Right atrium auricular region (tissue), 2 donors: ENCODE measurements around the gene NDFIP1. TPM values are rescaled to one million over a fixed set of nuclear protein-coding genes. Genes with fewer than 3 reads are reported as not detected.

Experiments used
- DNase-seq: peaks from one replicate; pipeline ENCODE4 v3.0.0-alpha.2; 2019; ENCODE audit warnings: low spot score
- H3K27ac ChIP-seq, 2 donors: fragments of 200-600 bp; sonication (generic); 1 replicate in 1 of 2; 2 replicates in 1 of 2; pipeline ENCODE4 v1.5.1; 2016 to 2019
- H3K27me3 ChIP-seq, 2 donors: fragments of 200-600 bp; sonication (generic); one replicate each; pipeline versions ENCODE4 v1.5.1 to v1.6.0; 2017 to 2019
- H3K36me3 ChIP-seq: fragments of 200-600 bp; sonication (generic); one replicate; pipeline ENCODE4 v1.5.1; 2016
- H3K4me1 ChIP-seq, 2 donors: fragments of 200-600 bp; sonication (generic); one replicate each; pipeline versions ENCODE4 v1.5.1 to v1.6.0; 2017 to 2019
- H3K4me3 ChIP-seq, 2 donors: fragments of 200-600 bp; sonication (generic); 1 replicate in 1 of 2; 2 replicates in 1 of 2; pipeline ENCODE4 v1.5.1; 2017 to 2019; ENCODE audit warnings: mild to moderate bottlenecking in 1 of 2, moderate library complexity in 1 of 2
- H3K9me3 ChIP-seq, 2 donors: fragments of 200-600 bp; sonication (generic); one replicate each; pipeline ENCODE4 v1.5.1; 2019
- total RNA-seq, 2 donors: library from RNA; depleted of rRNA; stranded (reverse); fragments of >200 nt; gene quantifications; one replicate each; pipeline ENCODE4 v1.1.0, GENCODE V29; 2016
- TF ChIP-seq, protein P1 (sequence below), 2 donors: fragments of 200-600 bp; sonication (generic); IDR thresholded peaks; one replicate each; pipeline ENCODE4 v1.5.1; 2019; ENCODE audit warnings: antibody characterized with exemption in 2 of 2

Gene NDFIP1
- total RNA-seq, 2 donors from 2014 or later: 69.3 to 75.0 TPM

DNA sequence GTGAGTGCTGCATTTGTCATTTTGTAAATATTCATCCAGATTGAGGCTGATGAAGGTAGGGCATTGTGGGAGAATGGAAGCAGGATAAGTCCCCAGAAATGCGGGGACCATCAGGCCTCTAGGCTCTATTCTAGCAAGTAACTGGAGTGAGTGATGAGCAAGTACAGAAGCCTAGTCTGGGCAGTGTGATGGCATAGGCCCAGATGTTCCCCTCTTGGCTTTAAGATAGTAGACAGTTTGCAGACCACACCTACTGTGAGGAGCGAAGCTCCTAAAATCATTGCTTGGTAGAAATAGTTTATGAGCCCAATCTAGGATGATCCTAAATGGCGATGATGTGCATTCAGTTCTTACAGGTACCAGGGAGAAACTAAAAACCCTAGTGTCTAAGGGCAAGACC, 24.3 kb downstream of the NDFIP1 start:
- H3K27ac ChIP-seq: no peak overlapping the region

DNA sequence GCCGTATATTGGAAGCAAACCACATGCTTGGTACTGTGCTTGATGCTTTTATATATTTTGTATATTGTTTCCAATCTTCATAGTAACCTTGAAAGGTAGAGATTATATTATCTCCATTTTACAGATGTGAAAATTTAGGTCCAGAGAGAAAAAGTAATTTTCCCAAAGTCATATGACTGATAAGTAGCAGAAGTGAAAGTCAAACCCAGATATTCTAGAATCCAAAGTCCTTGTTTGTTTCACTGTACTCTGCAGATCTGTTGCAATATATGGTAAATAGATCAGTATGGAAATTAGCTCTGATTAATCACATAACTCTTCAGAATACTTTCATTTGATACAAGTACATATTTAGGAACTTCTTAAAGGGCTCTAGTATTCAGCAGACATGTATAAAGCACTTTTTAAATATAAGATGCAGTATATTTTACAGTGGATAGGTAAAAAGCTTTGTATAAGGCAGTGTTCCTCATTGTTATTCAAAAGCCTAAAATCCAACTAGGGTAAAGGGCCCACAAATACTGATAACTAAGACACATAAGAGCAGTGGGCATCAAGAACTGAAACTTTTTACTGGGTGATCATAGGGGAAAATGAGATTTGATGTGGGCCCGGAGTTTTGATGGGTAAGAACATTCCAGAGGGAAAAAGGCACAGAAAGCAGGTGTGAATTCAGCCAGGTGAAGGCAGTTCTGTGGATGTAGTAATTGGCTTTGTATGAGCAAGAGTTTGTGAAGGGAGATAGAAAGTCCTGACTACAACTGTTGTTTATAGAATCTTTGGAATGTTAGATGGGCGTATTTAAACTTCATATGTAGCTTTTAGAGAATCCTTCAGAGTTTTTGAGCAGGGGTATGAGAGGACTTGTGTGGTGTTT, 25.0 kb downstream of the NDFIP1 start:
- Histone ChIP-seq H3K4me1 (peaks cover 0 to 10% of the 10 kb centered on the region in 2 donors), H3K9me3 (no peaks in the 10 kb centered on the region), H3K36me3 (peaks cover 44% of the 10 kb centered on the region), H3K27me3 (no peaks in the 10 kb centered on the region), H3K27ac (no peak overlapping the region), H3K4me3 (no peak overlapping the region)
- DNase-seq: no peak
- TF ChIP-seq, protein P1, sequence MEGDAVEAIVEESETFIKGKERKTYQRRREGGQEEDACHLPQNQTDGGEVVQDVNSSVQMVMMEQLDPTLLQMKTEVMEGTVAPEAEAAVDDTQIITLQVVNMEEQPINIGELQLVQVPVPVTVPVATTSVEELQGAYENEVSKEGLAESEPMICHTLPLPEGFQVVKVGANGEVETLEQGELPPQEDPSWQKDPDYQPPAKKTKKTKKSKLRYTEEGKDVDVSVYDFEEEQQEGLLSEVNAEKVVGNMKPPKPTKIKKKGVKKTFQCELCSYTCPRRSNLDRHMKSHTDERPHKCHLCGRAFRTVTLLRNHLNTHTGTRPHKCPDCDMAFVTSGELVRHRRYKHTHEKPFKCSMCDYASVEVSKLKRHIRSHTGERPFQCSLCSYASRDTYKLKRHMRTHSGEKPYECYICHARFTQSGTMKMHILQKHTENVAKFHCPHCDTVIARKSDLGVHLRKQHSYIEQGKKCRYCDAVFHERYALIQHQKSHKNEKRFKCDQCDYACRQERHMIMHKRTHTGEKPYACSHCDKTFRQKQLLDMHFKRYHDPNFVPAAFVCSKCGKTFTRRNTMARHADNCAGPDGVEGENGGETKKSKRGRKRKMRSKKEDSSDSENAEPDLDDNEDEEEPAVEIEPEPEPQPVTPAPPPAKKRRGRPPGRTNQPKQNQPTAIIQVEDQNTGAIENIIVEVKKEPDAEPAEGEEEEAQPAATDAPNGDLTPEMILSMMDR (IDR thresholded peaks at IDR 0.05): no peak

More for the DNA sequence above, 24.3 kb downstream of the NDFIP1 start:
- TF ChIP-seq, protein P1 (IDR thresholded peaks at IDR 0.05): no peak
- Histone ChIP-seq H3K27me3 (no peaks in the 10 kb centered on the region), H3K9me3 (no peaks in the 10 kb centered on the region), H3K4me1 (peaks cover 0 to 16% of the 10 kb centered on the region in 2 donors), H3K4me3 (no peak overlapping the region), H3K36me3 (peaks cover 37% of the 10 kb centered on the region)
- no peak for DNase-seq

- Histone ChIP-seq H3K27me3 (no peaks in the 10 kb centered on the region), H3K36me3 (peaks cover 48% of the 10 kb centered on the region), H3K4me1 (peaks cover 0 to under 1% of the 10 kb centered on the region in 2 donors), H3K27ac (no peak overlapping the region), H3K9me3 (no peaks in the 10 kb centered on the region), H3K4me3 (no peak overlapping the region)
- DNase-seq: no peak
- TF ChIP-seq, protein P1 (IDR thresholded peaks at IDR 0.05): no peak
These were observed 25.9 kb downstream of the NDFIP1 start for GRCh38 chr5:142134331-142135010.

DNA sequence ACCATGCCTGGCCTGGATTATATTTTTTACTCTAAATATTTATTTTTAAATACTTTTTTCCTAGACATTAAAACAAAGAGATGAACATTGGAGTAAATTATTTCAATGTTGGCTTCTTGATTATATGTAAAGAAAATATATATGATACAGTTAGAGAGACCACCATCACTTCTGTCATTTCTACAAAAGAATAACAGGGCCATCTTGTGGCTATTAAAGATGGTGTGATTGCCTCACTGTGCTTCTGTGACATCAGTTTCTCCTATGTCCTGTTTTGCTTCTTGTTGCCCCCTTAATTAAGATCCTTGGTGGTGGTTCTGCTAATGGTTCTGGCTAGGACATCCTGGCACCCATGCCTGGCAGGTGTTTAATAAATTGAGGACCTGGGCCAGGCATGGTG, 32.9 kb downstream of the NDFIP1 start:
- TF ChIP-seq, protein P1 (IDR thresholded peaks at IDR 0.05): no peak
- no peak overlapping the region for H3K27ac ChIP-seq
- H3K36me3 ChIP-seq: peaks cover 70% of the 10 kb centered on the region
- no peak overlapping the region for H3K4me3 ChIP-seq
- H3K9me3 ChIP-seq: no peaks in the 10 kb centered on the region
- no peak for DNase-seq
- H3K27me3 ChIP-seq: no peaks in the 10 kb centered on the region
- H3K4me1 ChIP-seq: peaks cover 0 to 7% of the 10 kb centered on the region in 2 donors

GRCh38 chr5:142143878-142144277, 35.3 kb downstream of the NDFIP1 start:
- H3K4me3 ChIP-seq: no peak overlapping the region
- H3K36me3 ChIP-seq: peaks cover 76% of the 10 kb centered on the region
- TF ChIP-seq, protein P1 (IDR thresholded peaks at IDR 0.05): peak; percentile 40 to 65
- no peaks in the 10 kb centered on the region for H3K27me3 ChIP-seq
- H3K27ac ChIP-seq: no peak overlapping the region
- no peaks in the 10 kb centered on the region for H3K9me3 ChIP-seq
- DNase-seq: no peak
- peaks cover 0 to 7% of the 10 kb centered on the region in 2 donors for H3K4me1 ChIP-seq
